ENCODE measurements around the gene COL8A2. TPM values are rescaled to one million over a fixed set of nuclear protein-coding genes. Genes with fewer than 3 reads are reported as not detected.

Gene COL8A2
- total RNA-seq, 1 donor from 2014 or later = 0.12 TPM

DNA sequence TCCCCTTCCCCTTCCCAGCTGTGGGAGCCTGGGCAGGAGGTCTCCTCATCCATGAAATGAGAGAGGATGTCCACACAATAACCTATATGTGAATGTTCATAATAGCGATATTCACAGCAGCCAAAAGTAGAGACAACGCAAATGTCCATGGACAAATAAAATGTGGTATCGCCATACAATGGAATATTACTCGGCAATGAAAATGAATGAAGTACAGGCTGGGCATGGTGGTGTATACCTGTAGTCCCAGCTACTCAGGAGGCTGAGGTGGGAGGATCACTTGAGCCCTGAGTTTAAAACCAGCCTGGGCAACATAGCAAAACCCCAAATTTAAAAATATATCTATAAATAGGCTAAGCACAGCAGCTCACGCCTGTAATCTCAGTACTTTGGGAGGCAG lies 23.5 kb downstream of the COL8A2 start:
- Mint-ChIP-seq H3K4me1 (peaks cover 5% of the 10 kb centered on the region), H3K27ac (no peak overlapping the region), H3K4me3 (no peak overlapping the region), H3K36me3 (ENCODE audit: low read depth) (no peaks in the 10 kb centered on the region), H3K27me3 (no peaks in the 10 kb centered on the region), H3K9me3 (no peaks in the 10 kb centered on the region)
- DNase-seq = no peak
- intact Hi-C loops (cut with micrococcal nuclease) = no loop called here

DNA sequence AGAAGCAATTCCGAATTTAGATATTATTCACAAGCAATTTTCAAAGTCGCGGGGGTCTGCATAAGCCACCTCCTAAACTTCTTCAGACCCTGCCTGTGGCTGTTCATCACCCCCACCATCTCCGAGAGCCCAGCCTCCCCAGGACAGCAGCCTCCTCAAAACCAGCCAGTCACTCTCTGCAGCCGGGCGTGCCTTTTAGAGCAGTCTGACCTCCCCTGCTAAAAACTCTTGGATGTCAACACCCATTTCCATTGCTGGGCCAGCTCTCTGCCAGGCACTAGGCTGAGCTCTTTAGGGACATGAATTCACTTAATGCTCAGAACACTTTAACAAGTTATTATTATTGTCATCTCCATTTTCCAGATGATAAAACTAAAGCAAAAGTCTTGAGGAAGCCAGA lies 24.6 kb downstream of the COL8A2 start:
- intact Hi-C loops (cut with micrococcal nuclease) = loop anchor here (1.0 kb wide), 1 partner anchor 88 kb away; no protein-coding TSS in a partner anchor
- H3K27me3 Mint-ChIP-seq = no peaks in the 10 kb centered on the region

DNA sequence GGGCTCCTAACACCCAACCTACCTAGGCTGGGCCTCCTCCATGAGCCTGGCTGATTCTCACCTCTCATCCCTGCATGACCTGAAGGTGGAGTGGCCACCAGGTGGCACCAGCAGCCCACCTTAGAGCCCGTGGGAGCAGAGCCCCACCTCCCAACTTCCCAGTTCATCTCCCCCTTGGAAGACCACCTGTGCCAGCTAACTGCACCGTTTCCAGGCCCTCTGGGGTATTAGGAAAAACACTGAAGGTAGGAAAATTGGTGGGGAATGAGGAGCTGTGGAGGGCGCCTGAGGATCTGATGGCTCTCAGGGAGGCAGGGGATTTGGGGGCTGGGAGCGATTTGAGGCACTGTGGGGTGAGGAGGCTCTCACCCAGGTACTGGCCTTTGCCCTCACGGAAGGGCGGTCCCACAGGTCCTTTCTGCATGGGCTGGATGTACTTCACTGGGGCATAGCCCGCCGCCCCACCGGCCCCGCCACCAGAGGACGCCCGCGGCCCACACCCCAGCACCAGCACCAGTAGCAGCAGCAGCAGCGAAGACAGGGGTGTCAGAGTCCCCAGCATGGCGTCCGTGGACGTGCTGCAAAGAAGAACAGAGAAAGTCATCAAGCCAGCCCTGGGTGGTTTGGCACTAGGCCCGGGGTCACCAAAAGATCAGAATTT lies 25.2 kb downstream of the COL8A2 start:
- no peak overlapping the region for H3K27ac Mint-ChIP-seq
- no peaks in the 10 kb centered on the region for H3K9me3 Mint-ChIP-seq
- intact Hi-C loops (cut with micrococcal nuclease) = loop anchor here (1.0 to 5.0 kb wide), 6 partner anchors 35 to 322 kb away; partner anchors contain the start of gene TRAPPC3
- peaks cover 5% of the 10 kb centered on the region for H3K4me1 Mint-ChIP-seq
- peak; percentile 93 for DNase-seq
- no peaks in the 10 kb centered on the region for H3K27me3 Mint-ChIP-seq
- no peak overlapping the region for H3K4me3 Mint-ChIP-seq
- peaks cover 2% of the 10 kb centered on the region for H3K36me3 Mint-ChIP-seq (ENCODE audit: low read depth)

More for the DNA sequence above, 24.6 kb downstream of the COL8A2 start:
- H3K4me3 Mint-ChIP-seq = no peak overlapping the region
- H3K36me3 Mint-ChIP-seq (ENCODE audit: low read depth) = peaks cover 2% of the 10 kb centered on the region
- no peak for DNase-seq
- H3K9me3 Mint-ChIP-seq = no peaks in the 10 kb centered on the region
- H3K4me1 Mint-ChIP-seq = peaks cover 5% of the 10 kb centered on the region
- no peak overlapping the region for H3K27ac Mint-ChIP-seq

DNA sequence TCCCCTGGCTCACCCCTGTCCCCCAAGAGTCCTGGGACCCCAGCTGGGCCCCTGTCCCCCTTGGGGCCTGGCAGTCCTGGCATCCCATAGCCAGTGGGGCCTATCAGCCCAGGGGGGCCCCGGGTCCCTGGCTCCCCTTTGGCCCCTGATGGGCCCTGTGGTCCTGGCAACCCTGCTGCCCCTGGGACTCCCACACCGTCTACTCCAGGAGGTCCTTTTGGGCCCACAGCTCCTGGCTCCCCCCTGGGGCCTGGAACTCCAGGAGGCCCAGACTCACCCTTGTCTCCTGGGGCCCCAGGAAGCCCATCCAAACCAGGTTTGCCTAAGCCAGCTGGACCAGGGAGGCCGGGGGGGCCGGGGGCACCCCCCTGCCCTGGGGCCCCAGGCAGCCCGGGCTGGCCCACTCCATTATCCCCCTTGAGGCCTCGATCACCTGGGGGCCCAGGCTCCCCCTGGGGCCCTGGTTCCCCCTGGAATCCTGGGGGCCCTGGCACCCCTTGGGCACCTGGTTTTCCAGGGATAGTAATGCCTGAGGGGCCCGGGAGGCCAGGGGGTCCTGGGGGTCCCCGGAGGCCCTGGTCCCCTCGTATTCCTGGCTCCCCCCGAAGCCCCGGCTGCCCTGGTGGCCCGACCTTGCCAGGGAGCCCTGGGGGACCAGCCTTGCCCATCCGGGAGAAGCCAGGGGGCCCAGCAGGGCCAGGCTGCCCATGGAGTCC lies 26.2 kb downstream of the COL8A2 start:
- H3K4me3 Mint-ChIP-seq = no peak overlapping the region
- no peaks in the 10 kb centered on the region for H3K27me3 Mint-ChIP-seq
- no peaks in the 10 kb centered on the region for H3K9me3 Mint-ChIP-seq
- H3K27ac Mint-ChIP-seq = no peak overlapping the region
- H3K4me1 Mint-ChIP-seq = peaks cover 5% of the 10 kb centered on the region
- intact Hi-C loops (cut with micrococcal nuclease) = loop anchor here (2.0 to 5.0 kb wide), 5 partner anchors 36 to 323 kb away; partner anchors contain the start of gene TRAPPC3
- peaks cover 3% of the 10 kb centered on the region for H3K36me3 Mint-ChIP-seq (ENCODE audit: low read depth)
- no peak for DNase-seq

DNA sequence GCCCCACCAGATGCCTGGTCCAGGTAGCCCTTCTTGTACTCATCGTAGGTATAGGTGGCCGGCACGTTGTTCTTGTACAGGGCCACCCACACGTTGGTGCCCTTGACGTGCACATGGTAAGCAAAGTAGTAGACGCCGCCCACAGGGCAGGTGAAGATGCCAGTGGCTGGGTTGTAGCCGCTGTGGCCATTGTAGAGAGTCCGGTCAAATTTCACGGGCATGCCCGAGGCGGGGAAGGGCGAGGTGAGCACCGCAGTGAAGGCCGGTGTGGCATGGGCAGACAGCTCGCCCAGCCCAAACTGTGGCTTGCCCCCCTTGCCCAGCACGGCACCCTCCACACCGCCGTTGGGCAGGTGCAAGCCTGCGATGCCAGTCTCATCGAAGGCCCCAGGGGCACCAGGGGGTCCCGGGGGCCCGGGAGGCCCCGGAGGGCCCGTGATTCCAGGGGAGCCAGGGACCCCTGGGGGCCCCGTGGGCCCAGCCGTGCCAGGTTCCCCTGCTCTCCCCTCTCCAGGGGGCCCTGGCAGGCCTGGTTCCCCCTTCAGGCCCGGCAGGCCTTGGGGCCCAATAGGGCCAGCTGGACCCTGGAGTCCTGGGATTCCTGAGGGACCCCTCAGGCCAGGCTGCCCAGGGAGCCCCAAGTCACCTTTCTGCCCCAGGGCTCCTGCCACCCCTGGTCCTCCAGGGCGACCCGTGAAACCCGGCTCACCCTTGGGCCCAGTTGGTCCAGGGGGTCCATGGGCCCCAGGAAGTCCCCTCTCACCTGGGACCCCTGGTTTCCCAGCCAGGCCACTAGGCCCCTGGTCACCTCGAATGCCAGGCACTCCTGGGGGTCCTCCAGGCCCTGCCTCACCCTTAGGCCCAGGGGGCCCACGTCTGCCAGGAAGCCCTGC lies 27.1 kb downstream of the COL8A2 start:
- intact Hi-C loops (cut with micrococcal nuclease) = loop anchor here (2.0 to 5.0 kb wide), 5 partner anchors 37 to 324 kb away; partner anchors contain the start of gene TRAPPC3
- H3K27ac Mint-ChIP-seq = no peak overlapping the region

DNA sequence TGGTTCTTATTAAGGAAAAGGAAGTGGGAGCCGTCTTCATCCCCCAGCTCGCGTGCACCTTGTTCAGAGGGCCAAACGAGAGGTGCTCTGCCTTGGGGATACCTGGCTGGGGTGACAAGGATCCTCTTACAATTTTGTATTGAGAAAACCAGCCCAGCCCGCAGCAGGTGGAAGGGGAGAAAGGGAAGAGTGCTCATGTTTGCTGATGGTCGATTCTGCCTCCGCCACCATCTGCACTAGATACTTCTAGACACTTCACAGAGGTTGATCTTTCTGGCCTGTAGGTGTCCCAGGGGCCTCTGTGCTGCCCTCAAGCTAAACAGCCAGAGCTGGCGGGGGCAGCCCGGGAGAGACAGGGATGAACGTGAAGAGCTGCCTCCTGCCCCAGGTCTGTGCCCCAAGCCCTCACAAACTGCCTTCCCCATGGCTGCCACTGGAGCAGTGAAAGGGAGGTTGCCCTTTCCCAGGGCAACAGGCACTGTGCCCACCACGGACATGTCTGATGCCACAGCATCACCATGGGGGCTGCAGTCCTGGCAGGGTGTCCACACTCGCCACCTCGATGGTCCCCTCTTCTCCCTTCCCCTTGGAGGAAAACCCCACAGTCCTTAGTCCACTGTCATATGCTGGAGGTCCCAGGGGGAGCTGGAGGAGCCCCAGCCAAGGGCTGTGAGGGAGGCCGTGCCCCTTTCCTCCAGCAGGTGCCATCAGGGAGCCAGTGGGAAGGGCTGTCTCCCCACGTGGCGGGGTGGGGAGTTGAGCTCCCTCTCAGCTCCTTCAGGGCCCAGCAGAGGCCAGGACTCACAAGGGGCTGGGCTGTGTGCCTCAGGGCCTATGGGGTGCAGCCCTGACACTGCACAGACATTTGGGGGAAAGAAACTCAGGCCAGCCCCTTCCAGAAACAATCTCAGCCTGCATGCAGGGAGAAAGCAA lies 28.3 kb downstream of the COL8A2 start:
- Mint-ChIP-seq H3K4me3 (no peak overlapping the region), H3K9me3 (no peaks in the 10 kb centered on the region), H3K27ac (no peak overlapping the region), H3K27me3 (no peaks in the 10 kb centered on the region), H3K4me1 (peaks cover 12% of the 10 kb centered on the region), H3K36me3 (ENCODE audit: low read depth) (peaks cover 17% of the 10 kb centered on the region)
- DNase-seq = no peak
- intact Hi-C loops (cut with micrococcal nuclease) = loop anchor here (5.0 kb wide), 2 partner anchors 51 to 326 kb away; partner anchors contain the start of gene TRAPPC3

More for the DNA sequence above, 27.1 kb downstream of the COL8A2 start:
- H3K4me3 Mint-ChIP-seq = no peak overlapping the region
- no peaks in the 10 kb centered on the region for H3K27me3 Mint-ChIP-seq
- H3K9me3 Mint-ChIP-seq = no peaks in the 10 kb centered on the region
- H3K4me1 Mint-ChIP-seq = peaks cover 8% of the 10 kb centered on the region
- H3K36me3 Mint-ChIP-seq (ENCODE audit: low read depth) = peaks cover 9% of the 10 kb centered on the region
- no peak for DNase-seq

DNA sequence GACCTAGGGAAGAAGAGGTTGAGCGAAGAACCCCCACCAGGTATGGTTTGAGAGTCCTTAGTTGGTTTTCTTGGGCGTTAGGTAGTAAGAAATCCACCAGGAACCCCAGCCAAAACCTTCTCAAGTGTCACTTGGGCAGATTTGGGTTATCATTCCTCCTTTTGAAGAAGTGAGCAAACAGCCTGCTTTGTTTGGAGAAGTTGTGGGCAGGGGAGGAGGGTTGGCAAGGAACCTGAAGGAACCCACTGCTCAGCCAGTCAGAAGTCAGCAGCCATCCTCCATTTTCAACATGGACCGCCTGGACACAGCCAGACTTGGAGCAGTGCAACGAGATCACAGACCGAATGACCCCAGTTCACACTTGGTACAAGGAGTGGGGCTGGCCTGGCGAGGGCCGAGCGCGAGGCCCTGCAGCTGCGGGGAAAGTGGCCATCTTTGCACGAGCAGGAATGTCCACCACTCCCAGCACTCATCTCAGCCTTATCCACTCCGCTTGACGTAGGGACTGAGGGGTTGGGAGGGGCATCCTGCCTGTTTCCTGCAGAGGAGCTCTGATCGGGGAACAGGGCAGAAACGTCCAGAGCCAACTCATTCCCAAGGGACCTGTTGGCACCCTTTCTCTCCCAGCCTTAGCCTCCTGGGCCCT lies 29.1 kb downstream of the COL8A2 start:
- H3K27ac Mint-ChIP-seq = no peak overlapping the region
- H3K4me1 Mint-ChIP-seq = peaks cover 13% of the 10 kb centered on the region
- no peak overlapping the region for H3K4me3 Mint-ChIP-seq
- H3K36me3 Mint-ChIP-seq (ENCODE audit: low read depth) = peaks cover 21% of the 10 kb centered on the region
- H3K9me3 Mint-ChIP-seq = no peaks in the 10 kb centered on the region
- intact Hi-C loops (cut with micrococcal nuclease) = loop anchor here (5.0 kb wide), 2 partner anchors 51 to 326 kb away; partner anchors contain the start of gene TRAPPC3
- DNase-seq = no peak
- no peaks in the 10 kb centered on the region for H3K27me3 Mint-ChIP-seq

DNA sequence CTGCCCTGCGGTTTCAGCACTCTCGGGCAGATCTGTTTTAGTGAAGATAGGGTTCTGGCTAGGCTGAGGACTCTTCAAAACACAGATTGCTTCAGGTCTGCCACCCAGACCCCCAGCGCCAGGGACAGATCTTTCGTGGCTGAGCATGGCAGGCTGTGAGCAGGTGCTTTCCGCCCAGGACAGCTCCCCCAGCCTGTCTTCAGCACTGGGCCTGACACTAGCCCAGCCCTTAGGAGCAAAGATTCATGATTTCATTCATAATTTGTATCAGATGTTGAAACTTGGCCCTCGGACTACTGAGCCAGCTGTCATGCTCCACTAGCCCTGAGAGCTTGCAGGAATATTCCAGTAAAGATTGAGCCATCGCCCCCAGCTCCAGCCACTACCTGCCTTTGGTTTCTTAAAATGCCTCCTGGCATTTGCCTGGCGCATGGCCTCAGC lies 30.4 kb downstream of the COL8A2 start:
- no peak for DNase-seq
- H3K4me1 Mint-ChIP-seq = peaks cover 15% of the 10 kb centered on the region
- no peak overlapping the region for H3K27ac Mint-ChIP-seq
- intact Hi-C loops (cut with micrococcal nuclease) = loop anchor here (5.0 kb wide), 2 partner anchors 53 to 328 kb away; partner anchors contain the start of gene TRAPPC3
- peaks cover 26% of the 10 kb centered on the region for H3K36me3 Mint-ChIP-seq (ENCODE audit: low read depth)
- no peak overlapping the region for H3K4me3 Mint-ChIP-seq
- no peaks in the 10 kb centered on the region for H3K27me3 Mint-ChIP-seq
- no peaks in the 10 kb centered on the region for H3K9me3 Mint-ChIP-seq

DNA sequence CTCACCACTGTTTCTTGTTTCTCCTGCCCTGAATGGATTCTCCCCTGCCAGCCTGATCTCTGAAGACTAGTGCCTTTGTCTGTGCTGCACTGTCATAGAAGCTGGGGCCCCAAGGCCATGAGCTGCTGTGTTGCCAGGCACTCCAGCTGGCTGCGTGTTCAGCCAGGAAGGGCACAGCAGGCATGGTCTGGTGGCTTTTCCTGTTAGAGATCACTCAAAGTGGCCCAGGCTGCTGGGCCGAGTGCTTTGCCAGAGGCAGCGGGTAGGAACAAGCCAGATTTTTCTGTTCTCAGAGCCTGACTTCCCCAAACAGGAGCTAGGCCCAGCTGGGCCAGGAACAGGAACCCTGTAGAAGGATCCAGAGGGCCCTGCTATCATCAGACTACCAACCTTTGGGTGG lies 31.1 kb downstream of the COL8A2 start:
- peaks cover 17% of the 10 kb centered on the region for H3K4me1 Mint-ChIP-seq
- no peak for DNase-seq
- no peaks in the 10 kb centered on the region for H3K27me3 Mint-ChIP-seq
- no peaks in the 10 kb centered on the region for H3K9me3 Mint-ChIP-seq
- intact Hi-C loops (cut with micrococcal nuclease) = no loop called here
- peaks cover 29% of the 10 kb centered on the region for H3K36me3 Mint-ChIP-seq (ENCODE audit: low read depth)
- no peak overlapping the region for H3K27ac Mint-ChIP-seq
- H3K4me3 Mint-ChIP-seq = no peak overlapping the region

DNA sequence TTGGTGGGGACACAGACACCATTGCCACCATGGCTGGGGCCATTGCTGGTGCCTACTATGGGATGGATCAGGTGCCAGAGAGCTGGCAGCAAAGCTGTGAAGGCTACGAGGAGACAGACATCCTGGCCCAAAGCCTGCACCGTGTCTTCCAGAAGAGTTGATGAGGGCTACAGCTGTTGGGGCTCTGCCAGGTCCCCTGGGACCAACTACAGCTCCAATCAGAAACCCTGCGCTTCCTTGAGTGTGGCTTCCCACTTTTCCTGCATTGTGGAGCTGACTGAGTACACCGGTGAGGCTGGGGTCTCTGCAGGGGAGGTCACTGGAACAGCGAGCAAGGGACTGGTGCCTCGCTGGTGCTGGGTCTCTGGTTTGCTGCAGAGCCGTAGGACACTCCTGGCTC lies 31.8 kb downstream of the COL8A2 start:
- no peak for DNase-seq
- no peak overlapping the region for H3K27ac Mint-ChIP-seq
- H3K27me3 Mint-ChIP-seq = no peaks in the 10 kb centered on the region
- intact Hi-C loops (cut with micrococcal nuclease) = no loop called here
- no peaks in the 10 kb centered on the region for H3K9me3 Mint-ChIP-seq
- H3K4me1 Mint-ChIP-seq = peaks cover 17% of the 10 kb centered on the region
- H3K4me3 Mint-ChIP-seq = no peak overlapping the region
- H3K36me3 Mint-ChIP-seq (ENCODE audit: low read depth) = peaks cover 29% of the 10 kb centered on the region

DNA sequence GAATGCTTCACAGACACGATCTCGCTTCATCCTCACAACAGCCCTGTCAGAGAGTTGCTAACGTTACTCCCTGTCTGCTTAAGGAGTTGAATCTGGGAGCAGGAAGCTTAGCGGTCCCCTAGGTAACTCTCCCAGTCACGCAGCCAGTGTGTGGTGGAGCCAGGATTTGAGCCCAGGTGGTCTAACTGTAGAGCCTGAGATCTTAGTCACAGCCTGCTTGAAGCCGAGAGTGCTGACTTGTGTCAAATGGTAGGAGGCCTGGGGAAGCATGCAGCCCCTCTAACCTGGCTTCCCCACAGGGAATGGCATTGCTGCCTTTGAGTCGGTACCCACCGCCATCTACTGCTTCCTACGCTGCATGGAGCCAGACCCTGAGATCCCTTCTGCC lies 32.2 kb downstream of the COL8A2 start:
- Mint-ChIP-seq H3K36me3 (ENCODE audit: low read depth) (peaks cover 29% of the 10 kb centered on the region), H3K9me3 (no peaks in the 10 kb centered on the region), H3K4me3 (no peak overlapping the region), H3K4me1 (peaks cover 19% of the 10 kb centered on the region), H3K27ac (no peak overlapping the region), H3K27me3 (no peaks in the 10 kb centered on the region)
- intact Hi-C loops (cut with micrococcal nuclease) = no loop called here
- DNase-seq = no peak

DNA sequence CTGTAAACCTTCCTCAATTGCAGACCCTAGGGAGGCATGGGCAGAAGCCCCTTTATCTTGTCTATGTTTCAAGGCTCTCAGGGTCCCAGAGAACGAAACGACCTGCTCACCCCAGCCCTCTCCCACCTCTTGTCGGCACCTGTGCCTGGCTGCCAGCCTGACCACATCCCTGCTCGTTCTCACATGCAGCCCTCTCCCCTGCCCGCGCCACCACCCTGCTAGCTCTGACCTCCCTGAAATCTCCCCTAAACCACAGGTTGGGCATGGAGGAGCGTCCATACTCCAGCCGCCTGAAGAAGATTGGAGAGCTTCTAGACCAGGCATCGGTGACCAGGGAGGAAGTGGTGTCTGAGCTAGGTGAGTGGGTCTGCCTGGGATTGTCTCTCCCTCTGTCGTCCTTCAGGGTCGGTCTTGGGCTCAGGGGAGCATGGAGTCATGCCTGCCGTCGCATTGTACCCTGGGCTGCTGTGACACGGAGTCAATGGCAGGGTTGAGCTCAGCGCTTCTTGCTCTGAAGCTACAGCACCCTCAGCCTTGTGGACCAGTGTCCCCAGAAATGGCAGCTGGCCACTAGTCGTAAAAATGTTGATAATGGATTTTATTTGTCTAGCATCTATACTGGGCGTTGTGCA lies 32.7 kb downstream of the COL8A2 start:
- no peaks in the 10 kb centered on the region for H3K9me3 Mint-ChIP-seq
- no peak overlapping the region for H3K27ac Mint-ChIP-seq
- peaks cover 29% of the 10 kb centered on the region for H3K36me3 Mint-ChIP-seq (ENCODE audit: low read depth)
- no peaks in the 10 kb centered on the region for H3K27me3 Mint-ChIP-seq
- DNase-seq = no peak
- peaks cover 19% of the 10 kb centered on the region for H3K4me1 Mint-ChIP-seq
- no peak overlapping the region for H3K4me3 Mint-ChIP-seq
- intact Hi-C loops (cut with micrococcal nuclease) = no loop called here
